ENCODE measurements around the gene ADRM1.

DNA sequence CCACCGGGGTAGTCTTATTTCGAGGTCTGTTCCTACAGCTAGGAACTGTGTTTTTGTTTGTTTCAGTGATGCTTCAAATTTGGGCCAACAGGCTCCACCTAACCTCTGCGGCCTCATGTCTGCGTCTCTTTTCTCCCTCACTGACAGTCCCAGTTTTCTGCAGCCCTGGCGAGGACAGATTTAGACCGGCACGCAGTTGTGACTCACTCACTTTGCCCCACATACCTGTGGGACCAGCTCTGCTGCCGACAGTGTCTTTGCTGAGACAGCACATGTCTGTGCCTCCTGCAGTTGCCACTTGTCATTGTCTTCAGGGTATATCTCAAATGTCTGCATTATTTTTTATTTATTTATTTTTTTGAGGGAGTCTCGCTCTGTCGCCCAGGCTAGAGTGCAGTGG, 35.3 kb upstream of the ADRM1 start:
- TF ChIP-seq, protein P1, sequence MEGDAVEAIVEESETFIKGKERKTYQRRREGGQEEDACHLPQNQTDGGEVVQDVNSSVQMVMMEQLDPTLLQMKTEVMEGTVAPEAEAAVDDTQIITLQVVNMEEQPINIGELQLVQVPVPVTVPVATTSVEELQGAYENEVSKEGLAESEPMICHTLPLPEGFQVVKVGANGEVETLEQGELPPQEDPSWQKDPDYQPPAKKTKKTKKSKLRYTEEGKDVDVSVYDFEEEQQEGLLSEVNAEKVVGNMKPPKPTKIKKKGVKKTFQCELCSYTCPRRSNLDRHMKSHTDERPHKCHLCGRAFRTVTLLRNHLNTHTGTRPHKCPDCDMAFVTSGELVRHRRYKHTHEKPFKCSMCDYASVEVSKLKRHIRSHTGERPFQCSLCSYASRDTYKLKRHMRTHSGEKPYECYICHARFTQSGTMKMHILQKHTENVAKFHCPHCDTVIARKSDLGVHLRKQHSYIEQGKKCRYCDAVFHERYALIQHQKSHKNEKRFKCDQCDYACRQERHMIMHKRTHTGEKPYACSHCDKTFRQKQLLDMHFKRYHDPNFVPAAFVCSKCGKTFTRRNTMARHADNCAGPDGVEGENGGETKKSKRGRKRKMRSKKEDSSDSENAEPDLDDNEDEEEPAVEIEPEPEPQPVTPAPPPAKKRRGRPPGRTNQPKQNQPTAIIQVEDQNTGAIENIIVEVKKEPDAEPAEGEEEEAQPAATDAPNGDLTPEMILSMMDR (IDR thresholded peaks at IDR 0.05), result no peak
- TF ChIP-seq CREB1 (CRISPR knock-in tag; IDR thresholded peaks at IDR 0.05), result no peak
- TF ChIP-seq, protein P2, sequence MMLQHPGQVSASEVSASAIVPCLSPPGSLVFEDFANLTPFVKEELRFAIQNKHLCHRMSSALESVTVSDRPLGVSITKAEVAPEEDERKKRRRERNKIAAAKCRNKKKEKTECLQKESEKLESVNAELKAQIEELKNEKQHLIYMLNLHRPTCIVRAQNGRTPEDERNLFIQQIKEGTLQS (CRISPR knock-in tag; conservative IDR thresholded peaks at IDR 0.05), result no peak
- no peak for TF ChIP-seq MXD4 (CRISPR knock-in tag; IDR thresholded peaks at IDR 0.05; ENCODE audit: borderline replicate concordance)
- TF ChIP-seq, protein P3, sequence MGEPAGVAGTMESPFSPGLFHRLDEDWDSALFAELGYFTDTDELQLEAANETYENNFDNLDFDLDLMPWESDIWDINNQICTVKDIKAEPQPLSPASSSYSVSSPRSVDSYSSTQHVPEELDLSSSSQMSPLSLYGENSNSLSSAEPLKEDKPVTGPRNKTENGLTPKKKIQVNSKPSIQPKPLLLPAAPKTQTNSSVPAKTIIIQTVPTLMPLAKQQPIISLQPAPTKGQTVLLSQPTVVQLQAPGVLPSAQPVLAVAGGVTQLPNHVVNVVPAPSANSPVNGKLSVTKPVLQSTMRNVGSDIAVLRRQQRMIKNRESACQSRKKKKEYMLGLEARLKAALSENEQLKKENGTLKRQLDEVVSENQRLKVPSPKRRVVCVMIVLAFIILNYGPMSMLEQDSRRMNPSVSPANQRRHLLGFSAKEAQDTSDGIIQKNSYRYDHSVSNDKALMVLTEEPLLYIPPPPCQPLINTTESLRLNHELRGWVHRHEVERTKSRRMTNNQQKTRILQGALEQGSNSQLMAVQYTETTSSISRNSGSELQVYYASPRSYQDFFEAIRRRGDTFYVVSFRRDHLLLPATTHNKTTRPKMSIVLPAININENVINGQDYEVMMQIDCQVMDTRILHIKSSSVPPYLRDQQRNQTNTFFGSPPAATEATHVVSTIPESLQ (CRISPR knock-in tag; IDR thresholded peaks at IDR 0.05), result no peak
